Esophagus muscularis mucosa (tissue), 3 donors: ENCODE results near the gene KCNQ5.

Source experiments
- POLR2A ChIP-seq: fragments of 450-650 bp; IDR thresholded peaks from one replicate; pipeline ENCODE4 v1.6.1; 2017; ENCODE audit warnings: antibody characterized with exemption, moderate library complexity, mild to moderate bottlenecking, low read depth
- POLR2AphosphoS5 ChIP-seq, 2 donors: sonication (generic); formaldehyde crosslinking; IDR thresholded peaks; one replicate each; pipeline ENCODE4 v1.6.1; 2017; ENCODE audit warnings: antibody characterized with exemption in 2 of 2
- TF ChIP-seq, protein P1 (sequence below), 3 experiments: fragments of 200-600 bp in 2 of 3; fragments of 450-650 bp in 1 of 3; sonication (generic) in 2 of 3; IDR thresholded peaks; one replicate each; pipeline ENCODE4 v1.5.1; 2017 to 2019; ENCODE audit warnings: antibody characterized with exemption in 3 of 3, mild to moderate bottlenecking in 2 of 3, moderate library complexity in 1 of 3

DNA sequence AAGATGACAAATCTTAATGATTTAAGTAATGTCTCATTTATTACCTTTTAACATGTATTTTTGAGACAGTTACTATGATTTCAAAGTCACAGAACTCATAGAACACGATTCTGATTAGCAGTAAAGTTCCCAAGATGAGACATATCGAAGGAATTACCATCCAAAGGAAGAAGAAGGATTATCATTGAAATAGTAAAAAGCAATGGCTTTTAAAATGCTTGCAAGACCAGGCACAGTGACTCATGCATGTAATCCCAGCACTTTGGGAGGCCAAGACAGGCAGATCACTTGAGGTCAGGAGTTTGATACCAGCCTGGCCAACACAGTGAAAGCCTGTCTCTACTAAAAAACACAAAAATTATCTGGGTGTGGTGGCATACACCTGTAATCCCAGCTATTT, 384.3 kb downstream of the KCNQ5 start:
- TF ChIP-seq, protein P1, sequence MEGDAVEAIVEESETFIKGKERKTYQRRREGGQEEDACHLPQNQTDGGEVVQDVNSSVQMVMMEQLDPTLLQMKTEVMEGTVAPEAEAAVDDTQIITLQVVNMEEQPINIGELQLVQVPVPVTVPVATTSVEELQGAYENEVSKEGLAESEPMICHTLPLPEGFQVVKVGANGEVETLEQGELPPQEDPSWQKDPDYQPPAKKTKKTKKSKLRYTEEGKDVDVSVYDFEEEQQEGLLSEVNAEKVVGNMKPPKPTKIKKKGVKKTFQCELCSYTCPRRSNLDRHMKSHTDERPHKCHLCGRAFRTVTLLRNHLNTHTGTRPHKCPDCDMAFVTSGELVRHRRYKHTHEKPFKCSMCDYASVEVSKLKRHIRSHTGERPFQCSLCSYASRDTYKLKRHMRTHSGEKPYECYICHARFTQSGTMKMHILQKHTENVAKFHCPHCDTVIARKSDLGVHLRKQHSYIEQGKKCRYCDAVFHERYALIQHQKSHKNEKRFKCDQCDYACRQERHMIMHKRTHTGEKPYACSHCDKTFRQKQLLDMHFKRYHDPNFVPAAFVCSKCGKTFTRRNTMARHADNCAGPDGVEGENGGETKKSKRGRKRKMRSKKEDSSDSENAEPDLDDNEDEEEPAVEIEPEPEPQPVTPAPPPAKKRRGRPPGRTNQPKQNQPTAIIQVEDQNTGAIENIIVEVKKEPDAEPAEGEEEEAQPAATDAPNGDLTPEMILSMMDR (IDR thresholded peaks at IDR 0.05): no peak
- no peak for TF ChIP-seq POLR2A
- no peak for TF ChIP-seq POLR2AphosphoS5 (IDR thresholded peaks at IDR 0.05)
